ENCODE results near the gene SLC12A6.
"Not testable (repeated sequence)": the region's sequence is repeated elsewhere in the genome, so short reads cannot be mapped to it uniquely, and the experiment has no call there.

Gene SLC12A6

GRCh38 chr15:34353627-34354026 lies 16.0 kb upstream of the SLC12A6 start:
- no peaks in the 10 kb centered on the region for H3K9me3 ChIP-seq (ENCODE audit: control insufficient read depth, insufficient read depth, low read length)
- H3K4me1 ChIP-seq (ENCODE audit: control insufficient read depth, insufficient read depth, low read length) = peaks cover 5% of the 10 kb centered on the region
- no peak overlapping the region for H3K9ac ChIP-seq (ENCODE audit: low read depth, low read length)
- H3K27me3 ChIP-seq (ENCODE audit: control insufficient read depth, insufficient read depth, low read length) = no peaks in the 10 kb centered on the region
- H3K36me3 ChIP-seq (ENCODE audit: control insufficient read depth, insufficient read depth, low read length) = peaks cover 18% of the 10 kb centered on the region
- no peak overlapping the region for H3K4me3 ChIP-seq (ENCODE audit: low read depth, low read length)

- not testable (repeated sequence) for H3K4me1 ChIP-seq (ENCODE audit: control insufficient read depth, insufficient read depth, low read length); H3K9ac ChIP-seq (ENCODE audit: low read depth, low read length); H3K27me3 ChIP-seq (ENCODE audit: control insufficient read depth, insufficient read depth, low read length); H3K4me3 ChIP-seq (ENCODE audit: low read depth, low read length); H3K9me3 ChIP-seq (ENCODE audit: control insufficient read depth, insufficient read depth, low read length)
- peaks cover 18% of the 10 kb centered on the region for H3K36me3 ChIP-seq (ENCODE audit: control insufficient read depth, insufficient read depth, low read length)
Measured at GRCh38 chr15:34352996-34353395, 15.4 kb upstream of the SLC12A6 start.

GRCh38 chr15:34349769-34350168 lies 12.2 kb upstream of the SLC12A6 start:
- H3K27me3 ChIP-seq (ENCODE audit: control insufficient read depth, insufficient read depth, low read length) = no peaks in the 10 kb centered on the region
- H3K36me3 ChIP-seq (ENCODE audit: control insufficient read depth, insufficient read depth, low read length) = peaks cover 7% of the 10 kb centered on the region
- peaks cover 11% of the 10 kb centered on the region for H3K4me1 ChIP-seq (ENCODE audit: control insufficient read depth, insufficient read depth, low read length)
- no peak overlapping the region for H3K4me3 ChIP-seq (ENCODE audit: low read depth, low read length)
- no peak overlapping the region for H3K9ac ChIP-seq (ENCODE audit: low read depth, low read length)
- H3K9me3 ChIP-seq (ENCODE audit: control insufficient read depth, insufficient read depth, low read length) = no peaks in the 10 kb centered on the region

GRCh38 chr15:34348735-34349300 lies 11.2 kb upstream of the SLC12A6 start:
- Histone ChIP-seq H3K4me1 (ENCODE audit: control insufficient read depth, insufficient read depth, low read length) (peaks cover 10% of the 10 kb centered on the region), H3K27me3 (ENCODE audit: control insufficient read depth, insufficient read depth, low read length) (no peaks in the 10 kb centered on the region), H3K36me3 (ENCODE audit: control insufficient read depth, insufficient read depth, low read length) (peaks cover 3% of the 10 kb centered on the region), H3K4me3 (ENCODE audit: low read depth, low read length) (no peak overlapping the region), H3K9ac (ENCODE audit: low read depth, low read length) (no peak overlapping the region), H3K9me3 (ENCODE audit: control insufficient read depth, insufficient read depth, low read length) (no peaks in the 10 kb centered on the region)

- H3K4me1 ChIP-seq (ENCODE audit: control insufficient read depth, insufficient read depth, low read length) = peaks cover 6% of the 10 kb centered on the region
- H3K4me3 ChIP-seq (ENCODE audit: low read depth, low read length) = no peak overlapping the region
- H3K9ac ChIP-seq (ENCODE audit: low read depth, low read length) = no peak overlapping the region
- H3K9me3 ChIP-seq (ENCODE audit: control insufficient read depth, insufficient read depth, low read length) = no peaks in the 10 kb centered on the region
- H3K27me3 ChIP-seq (ENCODE audit: control insufficient read depth, insufficient read depth, low read length) = no peaks in the 10 kb centered on the region
- H3K36me3 ChIP-seq (ENCODE audit: control insufficient read depth, insufficient read depth, low read length) = peaks cover 3% of the 10 kb centered on the region
Measured at GRCh38 chr15:34347951-34348638, 10.5 kb upstream of the SLC12A6 start.

GRCh38 chr15:34342737-34343575 lies 5.4 kb upstream of the SLC12A6 start, which contains the start of the genes NOP10 and NUTM1:
Gene NOP10 (minus strand): TSS chr15:34343136. CDS start chr15:34343073, 63 bp downstream.
Gene NUTM1 (plus strand): TSS chr15:34343315. CDS start chr15:34343697, 382 bp downstream.
- no peaks in the 10 kb centered on the region for H3K9me3 ChIP-seq (ENCODE audit: control insufficient read depth, insufficient read depth, low read length)
- peak within 1 kb of the TSS; percentile 100 for H3K4me3 ChIP-seq (ENCODE audit: low read depth, low read length)
- no peaks in the 10 kb centered on the region for H3K27me3 ChIP-seq (ENCODE audit: control insufficient read depth, insufficient read depth, low read length)
- H3K4me1 ChIP-seq (ENCODE audit: control insufficient read depth, insufficient read depth, low read length) = peaks cover 6% of the 10 kb centered on the region
- H3K9ac ChIP-seq (ENCODE audit: low read depth, low read length) = peak within 1 kb of the TSS; percentile 97
- H3K36me3 ChIP-seq (ENCODE audit: control insufficient read depth, insufficient read depth, low read length) = peaks cover 4% of the 10 kb centered on the region

- not testable (repeated sequence) for H3K36me3 ChIP-seq (ENCODE audit: control insufficient read depth, insufficient read depth, low read length); H3K27me3 ChIP-seq (ENCODE audit: control insufficient read depth, insufficient read depth, low read length); H3K4me1 ChIP-seq (ENCODE audit: control insufficient read depth, insufficient read depth, low read length); H3K9me3 ChIP-seq (ENCODE audit: control insufficient read depth, insufficient read depth, low read length)
- Histone ChIP-seq H3K9ac (ENCODE audit: low read depth, low read length) (peak overlapping the region; percentile 97), H3K4me3 (ENCODE audit: low read depth, low read length) (peak overlapping the region; percentile 100)
Measured at GRCh38 chr15:34342213-34342736, 4.7 kb upstream of the SLC12A6 start.

- H3K27me3 ChIP-seq (ENCODE audit: control insufficient read depth, insufficient read depth, low read length) = no peaks in the 10 kb centered on the region
- peaks cover 8% of the 10 kb centered on the region for H3K4me1 ChIP-seq (ENCODE audit: control insufficient read depth, insufficient read depth, low read length)
- no peaks in the 10 kb centered on the region for H3K9me3 ChIP-seq (ENCODE audit: control insufficient read depth, insufficient read depth, low read length)
- peaks cover 4% of the 10 kb centered on the region for H3K36me3 ChIP-seq (ENCODE audit: control insufficient read depth, insufficient read depth, low read length)
- H3K9ac ChIP-seq (ENCODE audit: low read depth, low read length) = no peak overlapping the region
- H3K4me3 ChIP-seq (ENCODE audit: low read depth, low read length) = peak overlapping the region; percentile 100
Measured at GRCh38 chr15:34341381-34342212, 4.0 kb upstream of the SLC12A6 start.

- H3K4me3 ChIP-seq (ENCODE audit: low read depth, low read length) = no peak overlapping the region
- no peak overlapping the region for H3K9ac ChIP-seq (ENCODE audit: low read depth, low read length)
- peaks cover 4% of the 10 kb centered on the region for H3K36me3 ChIP-seq (ENCODE audit: control insufficient read depth, insufficient read depth, low read length)
- H3K4me1 ChIP-seq (ENCODE audit: control insufficient read depth, insufficient read depth, low read length) = peaks cover 2% of the 10 kb centered on the region
- no peaks in the 10 kb centered on the region for H3K9me3 ChIP-seq (ENCODE audit: control insufficient read depth, insufficient read depth, low read length)
- H3K27me3 ChIP-seq (ENCODE audit: control insufficient read depth, insufficient read depth, low read length) = no peaks in the 10 kb centered on the region
Measured at GRCh38 chr15:34339946-34340345, 2.4 kb upstream of the SLC12A6 start.

- H3K9ac ChIP-seq (ENCODE audit: low read depth, low read length) = peak overlapping the region; percentile 32
- H3K4me3 ChIP-seq (ENCODE audit: low read depth, low read length) = peak overlapping the region; percentile 79
- H3K4me1 ChIP-seq (ENCODE audit: control insufficient read depth, insufficient read depth, low read length) = peaks cover 2% of the 10 kb centered on the region
Measured at GRCh38 chr15:34338347-34338746, 766 bp upstream of the SLC12A6 start.

GRCh38 chr15:34336991-34337556 lies 507 bp downstream of the SLC12A6 start:
- Histone ChIP-seq H3K9me3 (ENCODE audit: control insufficient read depth, insufficient read depth, low read length) (no peaks in the 10 kb centered on the region), H3K4me1 (ENCODE audit: control insufficient read depth, insufficient read depth, low read length) (peaks cover 2% of the 10 kb centered on the region), H3K27me3 (ENCODE audit: control insufficient read depth, insufficient read depth, low read length) (no peaks in the 10 kb centered on the region), H3K4me3 (ENCODE audit: low read depth, low read length) (peak overlapping the region; percentile 79), H3K9ac (ENCODE audit: low read depth, low read length) (no peak overlapping the region), H3K36me3 (ENCODE audit: control insufficient read depth, insufficient read depth, low read length) (peaks cover 4% of the 10 kb centered on the region)

More at GRCh38 chr15:34338347-34338746, 766 bp upstream of the SLC12A6 start:
- H3K9me3 ChIP-seq (ENCODE audit: control insufficient read depth, insufficient read depth, low read length) = no peaks in the 10 kb centered on the region
- no peaks in the 10 kb centered on the region for H3K27me3 ChIP-seq (ENCODE audit: control insufficient read depth, insufficient read depth, low read length)
- peaks cover 4% of the 10 kb centered on the region for H3K36me3 ChIP-seq (ENCODE audit: control insufficient read depth, insufficient read depth, low read length)
